ENCODE measurements around the gene REV3L. TPM values are rescaled to one million over a fixed set of nuclear protein-coding genes. Genes with fewer than 3 reads are reported as not detected.

REV3L gene
- total and polyA plus RNA-seq, 9 of the 15 experiments (the other 6 are each of a cell fraction or from before 2014, with no cell fraction given): 5.5 to 24.4 (median 14.4) TPM

- BruUV-seq (replicated peaks): TSS peak; percentile 64
- FAIRE-seq: peak; percentile 98
- Histone ChIP-seq H3K9me1 (ENCODE audit: control insufficient read depth, insufficient read depth, low read length) (no peaks in the 10 kb centered on the region), H2AFZ (ENCODE audit: low read depth, low read length) (peak overlapping the region; percentile 88), H3K79me2 (ENCODE audit: control insufficient read depth, insufficient read depth, low read length) (peaks cover 36% of the 10 kb centered on the region), H3K36me3 (ENCODE audit: control insufficient read depth, insufficient read depth, low read length) (peaks cover 12% of the 10 kb centered on the region), H3K4me3 (peak overlapping the region; percentile 76), H3K4me1 (replicated peaks in 1 of 2; ENCODE audit: control insufficient read depth in 2 of 2, insufficient read depth in 2 of 2, low read length in 2 of 2) (peaks cover 15 to 16% of the 10 kb centered on the region in 2 experiments; a peak in 4 of 5 replicates), H4K20me1 (replicated peaks; ENCODE audit: control insufficient read depth, insufficient read depth, low read length) (no peaks in the 10 kb centered on the region), H3K27me3 (ENCODE audit: control insufficient read depth in 2 of 2, insufficient read depth in 2 of 2, low read length in 2 of 2) (no peaks in the 10 kb centered on the region), H3K4me2 (ENCODE audit: insufficient read depth, low read length) (peak overlapping the region; percentile 83), H3K9me3 (replicated peaks; ENCODE audit: control insufficient read depth, insufficient read depth, low read depth, low read length) (no peaks in the 10 kb centered on the region), H3K9ac (ENCODE audit: insufficient read depth in 1 of 2, low read depth in 2 of 2, low read length in 2 of 2) (peak overlapping the region; percentile 65 to 94), H3K27ac (ENCODE audit: extremely low read depth, low read depth, low read length) (peak overlapping the region; percentile 82)
- CTCF ChIA-PET (ENCODE audit: low intra/inter-chr PET ratio): interaction anchor here (0.6 to 1.8 kb wide), 4 partner anchors 219 to 383 kb away, joined by 4 to 14 read pairs (median 4); no protein-coding TSS in a partner anchor
- in situ Hi-C loops (cut with MboI): loop anchor here (25.0 kb wide), 1 partner anchor 378 kb away; no protein-coding TSS in a partner anchor
- under 1% methylated on average over 38 of the region's 59 CpGs for WGBS (ENCODE audit: insufficient coverage, low coverage, missing lambda C conversion rate)
- peak; percentile 92 for ATAC-seq
- POLR2A ChIA-PET: interaction anchor here (0.6 to 2.0 kb wide), 8 partner anchors 10 to 383 kb away, joined by 3 to 19 read pairs (median 6); partner anchors contain the start of gene REV3L
- peak; percentile 97 to 100 (median 97) for DNase-seq (ENCODE audit: extremely low read depth in 1 of 4, low spot score in 3 of 4)
- intact Hi-C loops (cut with micrococcal nuclease): loop anchor here (1.0 to 5.0 kb wide), 6 partner anchors 202 to 784 kb away; no protein-coding TSS in a partner anchor
- TF ChIP-seq, protein P1, sequence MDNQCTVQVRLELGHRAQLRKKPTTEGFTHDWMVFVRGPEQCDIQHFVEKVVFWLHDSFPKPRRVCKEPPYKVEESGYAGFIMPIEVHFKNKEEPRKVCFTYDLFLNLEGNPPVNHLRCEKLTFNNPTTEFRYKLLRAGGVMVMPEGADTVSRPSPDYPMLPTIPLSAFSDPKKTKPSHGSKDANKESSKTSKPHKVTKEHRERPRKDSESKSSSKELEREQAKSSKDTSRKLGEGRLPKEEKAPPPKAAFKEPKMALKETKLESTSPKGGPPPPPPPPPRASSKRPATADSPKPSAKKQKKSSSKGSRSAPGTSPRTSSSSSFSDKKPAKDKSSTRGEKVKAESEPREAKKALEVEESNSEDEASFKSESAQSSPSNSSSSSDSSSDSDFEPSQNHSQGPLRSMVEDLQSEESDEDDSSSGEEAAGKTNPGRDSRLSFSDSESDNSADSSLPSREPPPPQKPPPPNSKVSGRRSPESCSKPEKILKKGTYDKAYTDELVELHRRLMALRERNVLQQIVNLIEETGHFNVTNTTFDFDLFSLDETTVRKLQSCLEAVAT (IDR thresholded peaks at IDR 0.05): peak in 1 of 2 experiments; percentile 57; a peak in 2 of 4 replicates
- TF ChIP-seq SIRT6 (IDR thresholded peaks at IDR 0.05; ENCODE audit: low read depth, low read length) (no peak), ZNF274 (IDR thresholded peaks at IDR 0.05; ENCODE audit: borderline replicate concordance, low read depth, low read length) (no peak), FOXJ2 (tag; IDR thresholded peaks at IDR 0.05) (peak; percentile 100), HNRNPK (IDR thresholded peaks at IDR 0.05; ENCODE audit: low read depth, low read length, poor library complexity, severe bottlenecking) (no peak), STAG1 (CRISPR knock-in tag; IDR thresholded peaks at IDR 0.05; ENCODE audit: borderline replicate concordance) (peak; percentile 70; the same call in 1 of the 2 replicates), ID3 (CRISPR knock-in tag; IDR thresholded peaks at IDR 0.05) (no peak), ID3 (tag; IDR thresholded peaks at IDR 0.05) (0 out of 2 replicates have a peak, but pooled peaks have one; percentile 51), ZBTB7A (IDR thresholded peaks at IDR 0.05; ENCODE audit: borderline replicate concordance, control insufficient read depth, low read depth, low read length) (peak; percentile 86; the same call in 1 of the 2 replicates), FOXM1 (IDR thresholded peaks at IDR 0.05; ENCODE audit: low read depth) (no peak), FOXM1 (CRISPR knock-in tag; IDR thresholded peaks at IDR 0.05; ENCODE audit: low read depth) (no peak), FOXP1 (CRISPR knock-in tag; IDR thresholded peaks at IDR 0.05) (peak; percentile 93), CBX2 (IDR thresholded peaks at IDR 0.05; ENCODE audit: insufficient read depth, low read length, poor library complexity, severe bottlenecking) (no peak)
- TF ChIP-seq, protein P2, sequence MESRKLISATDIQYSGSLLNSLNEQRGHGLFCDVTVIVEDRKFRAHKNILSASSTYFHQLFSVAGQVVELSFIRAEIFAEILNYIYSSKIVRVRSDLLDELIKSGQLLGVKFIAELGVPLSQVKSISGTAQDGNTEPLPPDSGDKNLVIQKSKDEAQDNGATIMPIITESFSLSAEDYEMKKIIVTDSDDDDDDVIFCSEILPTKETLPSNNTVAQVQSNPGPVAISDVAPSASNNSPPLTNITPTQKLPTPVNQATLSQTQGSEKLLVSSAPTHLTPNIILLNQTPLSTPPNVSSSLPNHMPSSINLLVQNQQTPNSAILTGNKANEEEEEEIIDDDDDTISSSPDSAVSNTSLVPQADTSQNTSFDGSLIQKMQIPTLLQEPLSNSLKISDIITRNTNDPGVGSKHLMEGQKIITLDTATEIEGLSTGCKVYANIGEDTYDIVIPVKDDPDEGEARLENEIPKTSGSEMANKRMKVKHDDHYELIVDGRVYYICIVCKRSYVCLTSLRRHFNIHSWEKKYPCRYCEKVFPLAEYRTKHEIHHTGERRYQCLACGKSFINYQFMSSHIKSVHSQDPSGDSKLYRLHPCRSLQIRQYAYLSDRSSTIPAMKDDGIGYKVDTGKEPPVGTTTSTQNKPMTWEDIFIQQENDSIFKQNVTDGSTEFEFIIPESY (CRISPR knock-in tag; IDR thresholded peaks at IDR 0.05): peak; percentile 81
- TF ChIP-seq, protein P3, sequence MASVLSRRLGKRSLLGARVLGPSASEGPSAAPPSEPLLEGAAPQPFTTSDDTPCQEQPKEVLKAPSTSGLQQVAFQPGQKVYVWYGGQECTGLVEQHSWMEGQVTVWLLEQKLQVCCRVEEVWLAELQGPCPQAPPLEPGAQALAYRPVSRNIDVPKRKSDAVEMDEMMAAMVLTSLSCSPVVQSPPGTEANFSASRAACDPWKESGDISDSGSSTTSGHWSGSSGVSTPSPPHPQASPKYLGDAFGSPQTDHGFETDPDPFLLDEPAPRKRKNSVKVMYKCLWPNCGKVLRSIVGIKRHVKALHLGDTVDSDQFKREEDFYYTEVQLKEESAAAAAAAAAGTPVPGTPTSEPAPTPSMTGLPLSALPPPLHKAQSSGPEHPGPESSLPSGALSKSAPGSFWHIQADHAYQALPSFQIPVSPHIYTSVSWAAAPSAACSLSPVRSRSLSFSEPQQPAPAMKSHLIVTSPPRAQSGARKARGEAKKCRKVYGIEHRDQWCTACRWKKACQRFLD (CRISPR knock-in tag; IDR thresholded peaks at IDR 0.05): peak; percentile 62; the same call in 1 of the 2 replicates
Measured at GRCh38 chr6:111259089-111259831, 223.8 kb downstream of the REV3L start.
